Measurements from ENCODE around the gene MCHR2. TPM values are rescaled to one million over a fixed set of nuclear protein-coding genes. Genes with fewer than 3 reads are reported as not detected.
A peak's percentile ranks its signal among the peaks of the same experiment; 100 is the strongest.

MCHR2 gene
- total and polyA plus RNA-seq, 4 donors, result not detected

DNA sequence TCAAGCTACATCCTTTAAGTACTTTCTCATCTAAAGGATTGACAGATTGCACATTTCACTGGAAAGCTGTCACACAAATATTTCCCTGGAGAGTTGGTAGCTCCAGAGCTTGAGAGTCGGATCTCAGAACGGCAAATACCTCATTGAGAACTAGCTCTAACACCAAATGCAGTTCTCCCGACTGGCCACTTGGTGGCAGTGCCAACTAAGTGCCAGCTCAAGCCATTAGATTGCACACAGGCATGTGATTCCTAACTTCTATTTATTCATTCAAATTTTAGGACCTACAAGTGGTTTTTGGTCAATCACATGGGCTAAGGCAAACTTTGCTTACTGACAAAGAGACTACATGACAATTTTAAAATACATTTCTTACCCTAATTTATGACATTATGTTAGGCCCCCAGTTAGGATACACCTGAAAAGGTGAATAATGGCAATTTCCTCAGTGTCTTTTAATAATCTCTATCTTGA lies 7.9 kb upstream of the MCHR2 start:
- DNase-seq (ENCODE audit: low spot score), result no peak
- Histone ChIP-seq H3K27ac (ENCODE audit: low read depth in 1 of 2, low read length in 2 of 2) (no peak overlapping the region), H3K36me3 (ENCODE audit: control insufficient read depth in 4 of 4, insufficient read depth in 3 of 4, low read depth in 1 of 4, low read length in 3 of 4) (no peaks in the 10 kb centered on the region), H3K9me3 (ENCODE audit: control insufficient read depth in 4 of 4, low read length in 3 of 4) (no peaks in the 10 kb centered on the region), H3K9ac (ENCODE audit: low read depth in 1 of 2, low read length in 2 of 2) (no peak overlapping the region), H3K27me3 (ENCODE audit: control insufficient read depth in 4 of 4, insufficient read depth in 4 of 4, low read length in 3 of 4) (peaks cover 0 to 14% (median 3%) of the 10 kb centered on the region in 4 donors), H3K4me1 (ENCODE audit: control insufficient read depth in 4 of 4, insufficient read depth in 4 of 4, low read length in 3 of 4) (no peaks in the 10 kb centered on the region), H3K4me3 (ENCODE audit: low read depth in 1 of 3, low read length in 3 of 3) (no peak overlapping the region)
- no peak for TF ChIP-seq NR2F2 (IDR thresholded peaks at IDR 0.05)
- TF ChIP-seq FOXA1 (IDR thresholded peaks at IDR 0.05), result no peak
- TF ChIP-seq GABPA (IDR thresholded peaks at IDR 0.05 in 1 of 2, conservative IDR thresholded peaks at IDR 0.05 in 1 of 2), result no peak
- TF ChIP-seq, protein P1, sequence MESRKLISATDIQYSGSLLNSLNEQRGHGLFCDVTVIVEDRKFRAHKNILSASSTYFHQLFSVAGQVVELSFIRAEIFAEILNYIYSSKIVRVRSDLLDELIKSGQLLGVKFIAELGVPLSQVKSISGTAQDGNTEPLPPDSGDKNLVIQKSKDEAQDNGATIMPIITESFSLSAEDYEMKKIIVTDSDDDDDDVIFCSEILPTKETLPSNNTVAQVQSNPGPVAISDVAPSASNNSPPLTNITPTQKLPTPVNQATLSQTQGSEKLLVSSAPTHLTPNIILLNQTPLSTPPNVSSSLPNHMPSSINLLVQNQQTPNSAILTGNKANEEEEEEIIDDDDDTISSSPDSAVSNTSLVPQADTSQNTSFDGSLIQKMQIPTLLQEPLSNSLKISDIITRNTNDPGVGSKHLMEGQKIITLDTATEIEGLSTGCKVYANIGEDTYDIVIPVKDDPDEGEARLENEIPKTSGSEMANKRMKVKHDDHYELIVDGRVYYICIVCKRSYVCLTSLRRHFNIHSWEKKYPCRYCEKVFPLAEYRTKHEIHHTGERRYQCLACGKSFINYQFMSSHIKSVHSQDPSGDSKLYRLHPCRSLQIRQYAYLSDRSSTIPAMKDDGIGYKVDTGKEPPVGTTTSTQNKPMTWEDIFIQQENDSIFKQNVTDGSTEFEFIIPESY (IDR thresholded peaks at IDR 0.05), result no peak
- TF ChIP-seq, protein P2, sequence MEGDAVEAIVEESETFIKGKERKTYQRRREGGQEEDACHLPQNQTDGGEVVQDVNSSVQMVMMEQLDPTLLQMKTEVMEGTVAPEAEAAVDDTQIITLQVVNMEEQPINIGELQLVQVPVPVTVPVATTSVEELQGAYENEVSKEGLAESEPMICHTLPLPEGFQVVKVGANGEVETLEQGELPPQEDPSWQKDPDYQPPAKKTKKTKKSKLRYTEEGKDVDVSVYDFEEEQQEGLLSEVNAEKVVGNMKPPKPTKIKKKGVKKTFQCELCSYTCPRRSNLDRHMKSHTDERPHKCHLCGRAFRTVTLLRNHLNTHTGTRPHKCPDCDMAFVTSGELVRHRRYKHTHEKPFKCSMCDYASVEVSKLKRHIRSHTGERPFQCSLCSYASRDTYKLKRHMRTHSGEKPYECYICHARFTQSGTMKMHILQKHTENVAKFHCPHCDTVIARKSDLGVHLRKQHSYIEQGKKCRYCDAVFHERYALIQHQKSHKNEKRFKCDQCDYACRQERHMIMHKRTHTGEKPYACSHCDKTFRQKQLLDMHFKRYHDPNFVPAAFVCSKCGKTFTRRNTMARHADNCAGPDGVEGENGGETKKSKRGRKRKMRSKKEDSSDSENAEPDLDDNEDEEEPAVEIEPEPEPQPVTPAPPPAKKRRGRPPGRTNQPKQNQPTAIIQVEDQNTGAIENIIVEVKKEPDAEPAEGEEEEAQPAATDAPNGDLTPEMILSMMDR (IDR thresholded peaks at IDR 0.05; ENCODE audit: low read depth, low read length, missing input control), result peak; percentile 89
- TF ChIP-seq RAD21 (IDR thresholded peaks at IDR 0.05), result peak; percentile 80 to 88
- TF ChIP-seq HNF4G (IDR thresholded peaks at IDR 0.05), result no peak
- WGBS, result 2% methylated on average over 3 of the region's 3 CpGs

DNA sequence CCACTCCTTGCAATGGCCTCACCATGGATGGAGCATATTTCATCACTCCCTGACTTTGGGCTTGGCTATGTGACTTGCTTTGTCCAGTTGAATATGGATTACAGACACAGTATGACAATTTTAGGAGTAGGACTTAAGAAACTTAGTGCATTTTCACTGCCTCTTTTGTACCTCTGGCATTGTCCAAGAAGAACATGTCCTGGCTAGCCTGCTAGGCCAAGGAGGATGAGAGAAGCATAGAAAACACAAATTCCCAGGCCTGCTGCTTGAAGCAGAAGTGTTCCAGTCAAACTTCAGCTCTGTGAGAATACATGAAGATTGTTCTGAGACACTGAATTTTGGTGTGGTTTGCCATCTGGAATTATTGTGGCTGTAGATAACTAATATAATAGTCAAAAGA lies 3.1 kb upstream of the MCHR2 start:
- Histone ChIP-seq H3K9ac (ENCODE audit: low read depth in 1 of 2, low read length in 2 of 2) (no peak overlapping the region), H3K27ac (ENCODE audit: low read depth in 1 of 2, low read length in 2 of 2) (no peak overlapping the region), H3K36me3 (ENCODE audit: control insufficient read depth in 4 of 4, insufficient read depth in 3 of 4, low read depth in 1 of 4, low read length in 3 of 4) (no peaks in the 10 kb centered on the region), H3K4me3 (ENCODE audit: low read depth in 1 of 3, low read length in 3 of 3) (no peak overlapping the region), H3K9me3 (ENCODE audit: control insufficient read depth in 4 of 4, low read length in 3 of 4) (no peaks in the 10 kb centered on the region), H3K4me1 (ENCODE audit: control insufficient read depth in 4 of 4, insufficient read depth in 4 of 4, low read length in 3 of 4) (peaks cover 0 to 9% (median 7%) of the 10 kb centered on the region in 4 donors), H3K27me3 (ENCODE audit: control insufficient read depth in 4 of 4, insufficient read depth in 4 of 4, low read length in 3 of 4) (peaks cover 0 to 12% (median 7%) of the 10 kb centered on the region in 4 donors)
- TF ChIP-seq RXRA (IDR thresholded peaks at IDR 0.05) (no peak), JUND (IDR thresholded peaks at IDR 0.05) (no peak), NR2F2 (IDR thresholded peaks at IDR 0.05) (no peak), GABPA (IDR thresholded peaks at IDR 0.05 in 1 of 2, conservative IDR thresholded peaks at IDR 0.05 in 1 of 2) (no peak), RAD21 (IDR thresholded peaks at IDR 0.05) (no peak), HNF4A (conservative IDR thresholded peaks at IDR 0.05) (no peak), FOXA2 (IDR thresholded peaks at IDR 0.05) (no peak)
- TF ChIP-seq, protein P3, sequence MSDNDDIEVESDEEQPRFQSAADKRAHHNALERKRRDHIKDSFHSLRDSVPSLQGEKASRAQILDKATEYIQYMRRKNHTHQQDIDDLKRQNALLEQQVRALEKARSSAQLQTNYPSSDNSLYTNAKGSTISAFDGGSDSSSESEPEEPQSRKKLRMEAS (IDR thresholded peaks at IDR 0.05), result no peak
- TF ChIP-seq, protein P1 (IDR thresholded peaks at IDR 0.05), result no peak
- DNase-seq (ENCODE audit: low spot score), result no peak
